GM19193 (cell line): Measurements from ENCODE around the gene USP20.

Experiments used
- POLR2A ChIP-seq: IDR thresholded peaks from 4 replicates; pipeline ENCODE4 v1.6.1; 2011; ENCODE audit not compliant: insufficient read depth, insufficient read length; ENCODE audit errors: extremely low read depth

Gene USP20

DNA sequence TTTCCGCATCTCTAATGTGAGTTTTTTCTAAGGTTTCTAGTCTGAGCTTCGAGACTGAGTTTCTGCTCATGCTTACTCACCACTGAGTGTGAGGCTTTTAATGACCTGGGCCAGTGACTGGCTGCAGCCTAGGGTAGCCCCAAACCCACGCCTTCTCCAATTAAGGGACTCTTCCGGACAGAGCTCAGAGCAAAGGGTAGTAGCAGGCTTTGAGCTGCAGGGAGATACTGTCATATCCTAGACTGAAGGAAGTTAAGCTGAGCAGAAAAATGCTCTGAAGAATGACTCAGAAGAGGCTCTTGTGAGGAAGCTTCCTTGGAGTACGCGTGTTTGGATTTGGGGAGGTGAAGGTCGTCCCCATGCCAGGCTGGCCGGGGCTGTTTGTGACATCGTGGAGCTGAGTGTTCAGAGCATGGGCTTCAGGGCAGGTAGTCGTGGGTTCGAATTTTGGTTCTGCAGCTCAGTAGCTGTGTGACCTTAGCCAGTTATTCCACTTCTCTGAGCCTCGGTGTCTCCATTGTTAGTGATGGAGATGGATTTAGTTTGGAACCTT is 3.5 kb downstream of the USP20 start:
- TF ChIP-seq POLR2A, result no peak

DNA sequence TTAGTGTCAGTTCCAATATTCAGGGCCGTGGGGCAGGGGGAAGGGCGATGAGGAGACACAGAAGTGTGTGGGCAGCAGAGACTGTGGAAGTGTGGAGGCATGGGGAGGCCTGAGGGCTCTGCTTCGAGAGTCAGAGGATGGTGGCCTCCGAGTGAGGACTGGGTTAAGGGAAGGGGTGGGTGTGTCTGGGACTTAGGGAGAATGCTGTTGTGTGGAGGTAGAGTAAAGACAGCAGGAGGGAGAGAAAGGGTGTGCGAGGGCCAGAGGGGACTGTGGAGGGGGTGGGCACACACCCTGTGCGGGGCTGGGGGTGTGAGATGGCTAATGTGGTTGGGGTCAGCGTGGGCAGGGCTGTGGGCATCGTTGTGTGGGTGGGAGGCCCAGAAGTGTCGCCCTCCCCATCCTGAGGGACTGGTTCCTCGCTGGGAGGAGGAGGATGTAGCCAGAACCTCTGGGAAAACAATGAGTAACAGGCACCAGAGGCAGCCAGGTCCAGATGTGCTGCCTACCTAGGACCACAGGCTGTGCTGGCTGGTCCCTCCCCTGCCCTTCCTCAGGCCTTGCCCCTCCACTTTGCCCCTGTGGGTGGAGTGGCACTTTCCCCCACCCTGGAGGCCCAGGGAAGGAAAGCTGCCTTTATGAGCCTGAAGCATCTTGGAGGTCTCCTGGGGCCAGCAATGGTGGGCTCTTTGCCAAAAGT is 4.2 kb downstream of the USP20 start:
- no peak for TF ChIP-seq POLR2A

- TF ChIP-seq POLR2A, result no peak
These were observed 4.8 kb downstream of the USP20 start for GRCh38 chr9:129840034-129840433.

DNA sequence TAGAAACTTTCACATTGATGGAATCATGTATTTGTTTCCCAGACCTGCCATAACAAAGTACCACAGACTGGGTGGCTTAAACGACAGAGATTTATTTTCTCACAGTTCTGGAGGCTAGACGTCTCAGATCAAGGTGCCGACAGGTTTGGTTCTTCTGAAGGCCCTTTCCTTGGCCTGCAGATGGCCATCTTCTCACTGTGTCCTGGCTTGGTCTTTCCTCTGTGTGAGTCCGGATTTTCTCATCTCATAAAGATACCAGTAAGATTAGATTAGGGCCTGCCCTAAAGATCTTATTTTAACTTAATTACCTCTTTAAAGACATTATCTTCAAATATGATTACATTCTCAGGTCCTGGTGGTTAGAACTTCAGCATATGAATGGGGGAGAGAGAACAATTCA is 5.8 kb downstream of the USP20 start:
- no peak for TF ChIP-seq POLR2A

GRCh38 chr9:129845373-129845772 is 10.1 kb downstream of the USP20 start:
- no peak for TF ChIP-seq POLR2A

DNA sequence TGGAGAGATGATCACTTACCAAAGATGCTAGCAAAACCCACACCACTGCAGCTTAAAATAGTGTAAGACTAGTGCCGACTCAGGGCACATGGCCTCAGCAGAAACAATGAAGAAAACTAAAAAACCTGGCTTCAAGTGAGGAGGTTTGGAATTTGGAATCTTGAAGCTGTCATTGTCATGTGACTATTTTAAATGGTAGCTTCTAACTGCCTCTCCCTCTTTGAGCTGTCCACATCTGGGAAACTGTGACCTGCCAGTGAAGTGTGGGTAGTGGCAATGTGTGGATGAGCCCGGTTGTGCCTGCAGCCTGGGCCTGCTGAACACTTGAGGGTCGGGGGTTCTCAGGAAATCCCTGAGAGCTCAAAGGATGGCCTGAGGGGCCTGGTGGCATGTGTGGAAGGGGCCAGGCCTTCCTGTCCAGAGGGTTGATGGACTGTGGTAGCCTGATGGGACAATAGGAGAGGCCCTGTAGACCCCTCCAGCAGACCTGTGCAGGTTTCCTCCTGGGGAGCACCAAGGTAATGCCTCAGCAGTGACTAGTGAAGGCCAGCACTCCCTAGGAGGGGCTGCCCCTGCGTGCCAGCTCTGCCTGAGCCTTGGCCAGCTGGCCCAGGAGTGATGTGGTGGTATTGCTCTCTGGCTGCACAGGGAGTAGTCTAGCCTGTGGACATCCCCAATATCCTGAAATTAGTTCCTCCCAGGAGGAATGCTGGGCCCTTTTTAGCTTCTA is 13.6 kb downstream of the USP20 start:
- no peak for TF ChIP-seq POLR2A

DNA sequence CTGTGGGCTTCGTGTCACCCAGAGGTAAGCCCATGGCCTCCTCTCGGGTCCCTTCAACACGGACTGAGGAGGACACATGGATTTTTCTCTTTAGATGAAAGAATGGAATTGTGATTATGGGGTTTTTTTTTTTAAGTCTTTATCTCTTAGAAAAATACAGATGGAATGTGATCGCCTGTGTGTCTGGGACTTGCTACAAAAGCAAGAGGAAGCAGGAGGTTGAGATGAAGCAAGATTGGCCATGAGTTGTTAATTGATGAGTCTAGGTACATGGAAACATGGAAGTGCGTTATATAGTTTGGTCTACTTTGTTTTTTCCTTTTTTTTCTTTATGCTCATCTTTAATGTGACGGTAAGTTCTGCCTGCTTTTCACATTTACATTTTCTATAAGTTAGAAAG is 14.6 kb downstream of the USP20 start:
- TF ChIP-seq POLR2A, result no peak

- no peak for TF ChIP-seq POLR2A
These were observed 15.7 kb downstream of the USP20 start for GRCh38 chr9:129850821-129851550.

- TF ChIP-seq POLR2A, result no peak
These were observed 16.6 kb downstream of the USP20 start for GRCh38 chr9:129851821-129852220.

- TF ChIP-seq POLR2A, result no peak
These were observed 17.3 kb downstream of the USP20 start for GRCh38 chr9:129852579-129852978.

DNA sequence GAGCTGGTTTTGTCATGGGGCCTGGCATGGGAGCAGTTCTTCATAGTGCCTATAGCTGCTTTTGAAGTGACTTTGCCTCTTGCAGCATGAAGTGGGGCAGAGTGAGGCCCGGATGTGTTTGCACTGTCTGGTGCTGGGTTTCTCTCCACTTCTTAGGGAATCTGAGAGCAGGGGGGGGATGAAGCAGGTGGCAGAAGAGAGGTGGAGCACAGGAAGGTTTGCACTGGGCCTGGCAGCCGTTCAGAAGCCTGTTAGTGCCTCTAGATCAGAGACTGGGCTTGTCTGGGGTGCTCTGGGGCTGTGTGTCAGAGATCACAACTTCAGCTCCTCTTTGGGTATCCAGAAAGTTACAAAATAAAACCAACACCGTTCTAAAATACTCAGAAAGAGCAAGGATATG is 18.4 kb downstream of the USP20 start:
- no peak for TF ChIP-seq POLR2A

DNA sequence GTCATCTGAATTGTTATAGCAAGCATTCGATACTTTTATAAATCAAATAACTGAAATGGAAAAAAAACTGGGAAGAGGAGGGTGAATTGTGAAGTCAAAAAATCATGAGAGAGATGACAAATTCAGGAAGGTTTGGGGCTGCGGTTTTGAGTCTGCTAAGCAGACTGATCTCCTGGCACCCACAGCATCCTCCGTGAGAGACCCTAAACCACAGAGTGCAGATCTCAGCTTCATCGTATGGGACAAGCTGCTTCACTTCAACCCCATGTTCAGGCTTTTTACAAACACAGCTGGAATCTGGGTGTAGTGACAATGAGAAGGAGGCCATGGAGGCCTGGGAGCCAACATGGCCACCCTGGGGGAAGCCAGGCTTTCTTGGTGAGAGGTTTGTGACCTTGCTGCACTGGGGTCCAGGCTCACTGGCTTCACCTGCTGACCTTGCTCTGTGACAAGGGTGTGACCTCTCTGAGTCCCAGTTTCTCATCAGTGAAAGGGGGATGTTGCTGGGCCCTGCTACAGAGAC is 19.4 kb downstream of the USP20 start:
- TF ChIP-seq POLR2A, result no peak

DNA sequence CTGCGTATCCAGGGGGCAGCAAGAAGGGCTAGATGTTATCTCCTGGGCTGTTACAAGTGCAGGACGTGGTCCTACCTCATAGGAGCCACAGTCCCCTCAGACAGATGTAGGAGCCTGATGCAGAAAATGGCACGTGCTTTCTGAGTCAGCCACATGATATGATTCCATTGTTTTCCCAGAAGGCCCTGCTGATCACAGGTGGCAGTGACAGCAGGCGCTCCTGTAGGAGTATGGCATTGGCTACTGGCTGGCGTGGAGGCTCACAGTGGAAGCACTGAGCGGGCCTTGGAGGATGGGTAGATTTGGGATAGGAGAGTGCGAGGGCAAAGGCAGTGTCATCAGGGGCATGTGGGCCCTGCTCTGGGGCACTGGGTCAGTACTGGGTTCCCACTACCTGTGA is 21.9 kb downstream of the USP20 start:
- no peak for TF ChIP-seq POLR2A

DNA sequence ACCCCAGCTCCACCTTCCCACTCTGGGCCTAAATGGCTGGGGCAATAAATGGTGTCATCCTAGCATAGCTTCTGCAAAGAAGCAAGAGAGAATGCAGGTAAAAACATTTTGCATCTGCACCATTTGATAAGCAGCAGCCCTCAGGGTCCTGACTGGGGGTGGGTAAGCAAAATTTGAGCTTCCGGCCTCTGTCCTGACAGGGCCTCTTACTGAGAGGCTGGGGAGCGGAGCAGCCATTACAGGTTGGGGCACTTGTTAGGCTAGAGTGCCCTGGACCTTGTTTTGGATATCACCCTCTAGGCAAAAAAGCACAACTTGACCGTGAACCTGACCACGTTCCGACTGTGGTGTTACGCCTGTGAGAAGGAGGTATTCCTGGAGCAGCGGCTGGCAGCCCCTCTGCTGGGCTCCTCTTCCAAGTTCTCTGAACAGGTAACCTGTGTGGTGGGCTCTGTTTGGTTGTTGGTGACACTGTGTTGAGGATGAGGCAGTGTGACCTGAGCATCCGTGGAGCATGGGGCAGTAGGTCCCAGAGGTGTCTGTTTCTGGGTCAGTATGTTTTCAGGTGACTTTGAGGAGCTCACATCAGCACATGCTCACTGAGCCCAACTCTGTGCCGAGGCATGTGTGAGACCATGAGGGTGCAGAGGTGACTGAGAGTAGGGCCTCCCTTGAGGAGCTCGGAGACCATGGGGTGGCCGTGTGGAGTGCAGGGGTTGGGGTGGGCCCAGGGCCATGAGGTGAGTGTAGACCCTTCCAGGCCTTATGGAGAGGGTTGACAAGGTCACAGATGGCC is 23.1 kb downstream of the USP20 start:
- TF ChIP-seq POLR2A, result no peak

DNA sequence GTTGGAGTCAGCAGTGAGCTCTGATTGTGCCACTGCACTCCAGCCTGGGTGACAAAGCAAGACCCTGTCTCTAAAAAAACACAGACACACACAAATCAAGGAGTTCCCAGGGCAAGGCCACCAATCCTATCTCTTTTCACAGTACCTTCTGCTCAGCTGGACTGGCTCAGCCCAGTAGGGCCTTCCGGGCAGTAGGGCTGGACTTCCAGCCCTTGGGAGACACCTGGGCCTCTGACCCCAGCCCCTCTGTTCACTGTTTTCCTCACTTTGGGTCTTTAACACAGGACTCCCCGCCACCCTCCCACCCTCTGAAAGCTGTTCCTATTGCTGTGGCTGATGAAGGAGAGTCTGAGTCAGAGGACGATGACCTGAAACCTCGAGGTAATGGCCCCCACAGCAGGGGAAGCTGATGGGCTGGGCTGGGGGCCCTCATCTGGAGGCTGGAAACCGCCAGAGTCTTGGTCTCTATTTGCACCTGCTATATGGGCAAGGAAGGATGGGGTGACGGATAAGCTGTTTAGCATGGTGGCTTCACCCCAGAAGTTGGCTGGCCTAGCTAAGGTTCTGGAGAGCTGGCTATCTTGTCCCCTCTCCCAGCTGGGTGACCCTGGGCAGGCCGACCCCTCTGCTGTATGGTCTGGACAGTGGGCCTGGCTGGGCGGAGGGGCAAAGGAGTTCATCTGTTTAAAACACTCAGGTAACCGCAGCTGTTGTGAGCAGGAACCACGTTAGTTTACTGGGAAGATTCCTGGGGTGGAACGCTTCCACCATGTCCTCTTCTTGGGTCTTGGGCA is 25.6 kb downstream of the USP20 start:
- no peak for TF ChIP-seq POLR2A

GRCh38 chr9:129861447-129861827 is 26.2 kb downstream of the USP20 start:
- no peak for TF ChIP-seq POLR2A
